Activated CD4-positive, alpha-beta memory T cell treated with anti-CD3 and anti-CD28 coated beads for 36 hours (primary cell): ENCODE measurements around the gene SLC22A14. TPM values are rescaled to one million over a fixed set of nuclear protein-coding genes. Genes with fewer than 3 reads are reported as not detected.

ENCODE experiments used
- CTCF ChIA-PET: fragments of 350-600 bp; sonication (Branson Sonifier 250); formaldehyde crosslinking; loops from one replicate; lab custom pipeline; 2021; ENCODE audit warnings: antibody characterized with exemption, inconsistent platforms; lab: Charles Lee
- POLR2A ChIA-PET: fragments of 350-600 bp; sonication (Branson Sonifier 250); formaldehyde crosslinking; loops from one replicate; lab custom pipeline; 2021; ENCODE audit warnings: antibody characterized with exemption; lab: Charles Lee
- DNase-seq: peaks from one replicate; pipeline ENCODE4 v3.0.0-alpha.2; 2020
- H3K27ac Mint-ChIP-seq: one replicate; pipeline ENCODE4 v1.8.0; 2021; ENCODE audit warnings: mixed read lengths
- H3K27me3 Mint-ChIP-seq: one replicate; pipeline ENCODE4 v1.8.0; 2021; ENCODE audit warnings: mixed read lengths
- H3K36me3 Mint-ChIP-seq: one replicate; pipeline ENCODE4 v1.8.0; 2021; ENCODE audit warnings: mixed read lengths
- H3K4me1 Mint-ChIP-seq: one replicate; pipeline ENCODE4 v1.8.0; 2021; ENCODE audit warnings: low read depth, mixed read lengths
- H3K4me3 Mint-ChIP-seq: one replicate; pipeline ENCODE4 v1.8.0; 2021; ENCODE audit warnings: mild to moderate bottlenecking, mixed read lengths
- H3K9me3 Mint-ChIP-seq: one replicate; pipeline ENCODE4 v1.8.0; 2021; ENCODE audit warnings: mixed read lengths
- intact Hi-C: fragments of 100-400 bp; cut with micrococcal nuclease; formaldehyde crosslinking; loops from one replicate; pipeline ENCODE4 v1.15.1; 2023
- total RNA-seq, 2 experiments: library from RNA; stranded (reverse); gene quantifications; one replicate each; pipeline ENCODE4 v1.2.3, GENCODE V29; 2021

Gene SLC22A14
- total RNA-seq, 2 experiments from 2014 or later = not detected

DNA sequence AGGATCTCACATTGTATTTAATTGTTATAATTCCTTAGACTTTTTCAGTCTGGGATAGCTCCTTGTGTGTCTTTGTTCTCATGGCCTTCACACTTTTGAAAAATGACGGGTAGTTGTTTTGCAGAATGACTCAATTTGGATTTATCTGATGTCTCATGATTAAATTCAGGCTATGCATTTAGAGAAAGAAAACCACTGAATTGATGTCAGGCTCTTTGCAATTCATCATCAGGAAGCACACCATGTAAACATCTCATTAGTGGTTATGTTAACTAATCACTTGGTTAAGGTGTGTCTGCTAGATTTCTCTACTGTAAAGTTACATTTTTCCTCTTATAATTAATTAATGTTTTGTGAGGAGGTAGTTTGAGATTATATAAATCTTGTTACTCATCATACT lies 24.5 kb upstream of the SLC22A14 start:
- no peak for DNase-seq
- Mint-ChIP-seq H3K4me1 (peaks cover 37% of the 10 kb centered on the region), H3K4me3 (no peak overlapping the region), H3K9me3 (no peaks in the 10 kb centered on the region), H3K36me3 (peaks cover 24% of the 10 kb centered on the region), H3K27me3 (no peaks in the 10 kb centered on the region), H3K27ac (no peak overlapping the region)
- intact Hi-C loops = loop anchor here (1.0 to 5.0 kb wide), 3 partner anchors 51 to 120 kb away; partner anchors contain the start of genes ACAA1 and OXSR1
- CTCF ChIA-PET = interaction anchor here (0.8 kb wide), 1 partner anchor 94 kb away, joined by 3 read pairs; no protein-coding TSS in a partner anchor
- POLR2A ChIA-PET = interaction anchor here (1.5 kb wide), 1 partner anchor 93 kb away, joined by 3 read pairs; no protein-coding TSS in a partner anchor

DNA sequence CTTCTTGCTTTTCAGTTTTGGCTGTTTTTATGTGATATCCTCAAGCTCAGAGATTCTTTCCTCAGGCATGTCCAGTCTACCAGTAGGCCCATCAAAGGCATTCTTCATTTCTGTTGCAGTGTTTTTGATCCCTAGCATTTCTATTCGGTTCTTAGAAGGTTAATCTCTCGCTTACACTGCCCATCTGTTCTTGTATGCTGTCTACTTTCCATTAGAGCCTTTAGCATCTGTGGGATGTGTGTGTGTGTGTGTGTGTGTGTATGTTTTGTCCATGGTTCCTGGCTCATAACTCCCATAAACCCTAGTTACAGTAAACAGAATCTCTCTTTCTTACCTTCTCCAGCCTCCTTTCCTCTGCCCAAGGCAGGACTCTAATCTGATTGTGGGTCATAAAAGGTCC lies 21.6 kb upstream of the SLC22A14 start:
- H3K4me3 Mint-ChIP-seq = no peak overlapping the region
- no peaks in the 10 kb centered on the region for H3K27me3 Mint-ChIP-seq
- DNase-seq = no peak
- H3K4me1 Mint-ChIP-seq = peaks cover 22% of the 10 kb centered on the region
- H3K36me3 Mint-ChIP-seq = peaks cover 2% of the 10 kb centered on the region
- no peaks in the 10 kb centered on the region for H3K9me3 Mint-ChIP-seq
- no peak overlapping the region for H3K27ac Mint-ChIP-seq
- ChIA-PET POLR2A (no interaction called here), CTCF (no interaction called here)
- intact Hi-C loops = no loop called here

DNA sequence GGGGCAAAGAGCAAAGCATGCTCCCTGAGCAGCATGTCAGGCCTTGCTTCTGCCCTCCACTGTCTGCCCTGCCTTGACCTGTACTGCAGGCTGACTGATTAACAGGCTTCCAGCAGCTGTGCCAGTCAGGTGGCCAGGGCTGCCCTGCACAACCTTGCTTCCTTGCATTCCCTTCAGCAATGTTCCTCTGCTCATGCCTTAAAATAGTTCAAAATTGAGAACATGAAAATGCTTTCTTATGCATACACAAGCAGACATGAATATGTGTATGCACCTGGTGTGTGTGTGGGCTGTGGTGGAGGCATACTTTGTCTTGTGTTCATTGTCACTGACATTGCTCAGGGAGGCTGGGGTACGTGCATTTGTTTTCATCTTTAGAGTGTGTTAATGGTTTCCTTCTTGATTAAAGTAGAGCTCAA lies 17.7 kb upstream of the SLC22A14 start:
- Mint-ChIP-seq H3K27me3 (no peaks in the 10 kb centered on the region), H3K27ac (no peak overlapping the region), H3K4me1 (peaks cover 12% of the 10 kb centered on the region), H3K36me3 (peaks cover 2% of the 10 kb centered on the region), H3K9me3 (no peaks in the 10 kb centered on the region), H3K4me3 (no peak overlapping the region)
- no peak for DNase-seq
- CTCF ChIA-PET = no interaction called here
- intact Hi-C loops = no loop called here
- POLR2A ChIA-PET = no interaction called here

DNA sequence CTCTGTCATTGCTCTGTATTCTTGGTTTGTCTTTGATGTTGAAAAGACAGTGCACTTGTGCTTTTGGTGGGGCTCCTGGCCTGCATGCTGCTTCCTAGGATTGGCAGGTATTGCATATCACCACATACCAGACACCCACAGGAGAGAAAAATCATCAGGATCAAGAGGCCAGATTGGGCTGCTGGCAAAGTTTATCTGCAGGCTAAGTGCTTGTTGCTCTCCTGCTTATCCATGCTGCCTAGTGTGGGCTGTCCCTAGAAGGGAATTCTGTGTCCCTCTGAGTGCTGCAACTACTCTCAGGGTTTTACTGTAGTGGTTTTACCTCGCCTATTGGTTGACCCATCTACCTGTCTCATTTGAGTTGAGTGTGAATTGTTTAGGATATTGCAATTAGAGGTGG lies 17.3 kb upstream of the SLC22A14 start:
- no peaks in the 10 kb centered on the region for H3K27me3 Mint-ChIP-seq
- POLR2A ChIA-PET = no interaction called here
- no peaks in the 10 kb centered on the region for H3K9me3 Mint-ChIP-seq
- H3K36me3 Mint-ChIP-seq = peaks cover 2% of the 10 kb centered on the region
- CTCF ChIA-PET = no interaction called here
- intact Hi-C loops = no loop called here
- no peak overlapping the region for H3K4me3 Mint-ChIP-seq
- H3K27ac Mint-ChIP-seq = no peak overlapping the region
- DNase-seq = no peak
- peaks cover 12% of the 10 kb centered on the region for H3K4me1 Mint-ChIP-seq

GRCh38 chr3:38265604-38266307 lies 16.3 kb upstream of the SLC22A14 start, which contains the start of gene SLC22A13:
TSS of gene SLC22A13 (plus strand) at chr3:38265812. CDS start at chr3:38265861, 49 bp downstream.
- H3K4me3 Mint-ChIP-seq = no peak within 1 kb of the TSS
- POLR2A ChIA-PET = no interaction called here
- DNase-seq = no peak
- CTCF ChIA-PET = no interaction called here
- intact Hi-C loops = no loop called here
- H3K27ac Mint-ChIP-seq = no peak within 1 kb of the TSS
- H3K36me3 Mint-ChIP-seq = no peaks in the 10 kb centered on the region
- H3K27me3 Mint-ChIP-seq = no peaks in the 10 kb centered on the region
- H3K9me3 Mint-ChIP-seq = no peaks in the 10 kb centered on the region
- H3K4me1 Mint-ChIP-seq = peaks cover 12% of the 10 kb centered on the region

DNA sequence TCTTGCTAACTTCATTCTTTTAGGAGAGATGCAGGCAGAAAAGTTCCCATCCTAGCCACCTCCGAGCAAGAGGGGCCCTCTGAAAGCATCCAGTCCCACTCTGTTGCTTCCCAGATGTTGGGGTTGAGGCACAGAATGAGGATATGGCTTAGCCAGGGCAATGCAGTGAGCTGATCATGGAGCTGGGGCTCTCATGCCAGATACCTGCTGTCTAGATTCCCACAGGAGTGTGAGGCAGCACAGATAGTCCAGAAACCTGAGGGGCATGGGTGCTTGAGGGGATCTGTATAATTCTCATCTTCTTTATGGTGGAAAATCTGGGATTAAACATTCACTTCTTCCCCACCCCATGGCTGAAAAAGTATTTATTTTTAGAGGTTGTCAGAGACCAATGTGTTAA lies 15.3 kb upstream of the SLC22A14 start:
- no peaks in the 10 kb centered on the region for H3K27me3 Mint-ChIP-seq
- H3K27ac Mint-ChIP-seq = no peak overlapping the region
- ChIA-PET POLR2A (no interaction called here), CTCF (no interaction called here)
- DNase-seq = no peak
- no peaks in the 10 kb centered on the region for H3K9me3 Mint-ChIP-seq
- no peaks in the 10 kb centered on the region for H3K36me3 Mint-ChIP-seq
- no peak overlapping the region for H3K4me3 Mint-ChIP-seq
- peaks cover 12% of the 10 kb centered on the region for H3K4me1 Mint-ChIP-seq
- intact Hi-C loops = no loop called here

- no peak overlapping the region for H3K4me3 Mint-ChIP-seq
- H3K36me3 Mint-ChIP-seq = no peaks in the 10 kb centered on the region
- H3K9me3 Mint-ChIP-seq = no peaks in the 10 kb centered on the region
- no peak for DNase-seq
- ChIA-PET POLR2A (no interaction called here), CTCF (no interaction called here)
- H3K27ac Mint-ChIP-seq = no peak overlapping the region
- peaks cover 12% of the 10 kb centered on the region for H3K4me1 Mint-ChIP-seq
- no peaks in the 10 kb centered on the region for H3K27me3 Mint-ChIP-seq
- intact Hi-C loops = no loop called here
Observed at GRCh38 chr3:38267662-38268061, 14.4 kb upstream of the SLC22A14 start.

GRCh38 chr3:38268087-38268486 lies 14.0 kb upstream of the SLC22A14 start:
- intact Hi-C loops = no loop called here
- peaks cover 12% of the 10 kb centered on the region for H3K4me1 Mint-ChIP-seq
- DNase-seq = no peak
- CTCF ChIA-PET = no interaction called here
- POLR2A ChIA-PET = no interaction called here
- no peaks in the 10 kb centered on the region for H3K9me3 Mint-ChIP-seq
- H3K4me3 Mint-ChIP-seq = no peak overlapping the region
- H3K27ac Mint-ChIP-seq = no peak overlapping the region
- H3K27me3 Mint-ChIP-seq = no peaks in the 10 kb centered on the region
- no peaks in the 10 kb centered on the region for H3K36me3 Mint-ChIP-seq

DNA sequence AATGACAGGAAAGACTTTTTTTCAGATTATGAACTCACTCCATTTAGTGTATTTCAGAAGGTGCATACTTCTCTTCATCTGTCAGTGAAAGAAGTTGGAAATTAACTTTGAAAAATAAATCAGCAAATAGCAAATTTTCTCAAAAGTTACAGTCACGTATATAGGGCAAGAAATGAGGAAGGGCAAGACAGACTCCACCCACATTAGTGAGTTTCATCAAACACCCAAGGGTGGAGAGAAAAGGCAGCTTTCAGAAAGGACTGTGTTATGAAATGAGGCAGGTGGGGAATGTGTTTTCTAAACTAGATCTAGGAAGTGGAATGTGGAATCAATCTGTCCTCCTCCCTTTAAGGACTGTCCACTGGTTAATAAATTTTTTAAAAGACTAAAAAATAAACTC lies 13.6 kb upstream of the SLC22A14 start:
- H3K4me1 Mint-ChIP-seq = peaks cover 12% of the 10 kb centered on the region
- H3K27me3 Mint-ChIP-seq = no peaks in the 10 kb centered on the region
- H3K9me3 Mint-ChIP-seq = no peaks in the 10 kb centered on the region
- intact Hi-C loops = no loop called here
- no peak overlapping the region for H3K4me3 Mint-ChIP-seq
- DNase-seq = no peak
- H3K36me3 Mint-ChIP-seq = no peaks in the 10 kb centered on the region
- CTCF ChIA-PET = no interaction called here
- POLR2A ChIA-PET = no interaction called here
- no peak overlapping the region for H3K27ac Mint-ChIP-seq

DNA sequence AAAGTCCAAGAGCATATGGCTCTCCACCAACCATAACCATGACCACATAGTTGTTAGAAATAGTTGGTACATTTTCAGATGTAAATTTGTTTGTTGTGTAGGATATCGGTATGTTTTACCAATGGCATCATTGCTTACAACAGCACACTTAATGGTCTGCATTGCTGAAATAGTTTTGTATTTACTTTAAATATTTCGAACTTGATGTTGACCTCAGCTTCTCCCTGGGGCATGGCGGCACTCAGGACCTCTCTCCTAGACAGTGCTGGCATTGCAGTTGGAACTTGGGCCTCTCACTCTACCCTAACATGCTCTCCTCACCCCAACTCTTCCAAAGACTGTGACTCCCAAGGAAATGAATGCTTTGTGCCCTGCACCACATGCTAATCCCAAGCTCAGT lies 11.5 kb upstream of the SLC22A14 start:
- POLR2A ChIA-PET = no interaction called here
- CTCF ChIA-PET = no interaction called here
- no peaks in the 10 kb centered on the region for H3K27me3 Mint-ChIP-seq
- no peak for DNase-seq
- intact Hi-C loops = no loop called here
- H3K36me3 Mint-ChIP-seq = no peaks in the 10 kb centered on the region
- H3K4me1 Mint-ChIP-seq = peaks cover 12% of the 10 kb centered on the region
- H3K4me3 Mint-ChIP-seq = no peak overlapping the region
- no peaks in the 10 kb centered on the region for H3K9me3 Mint-ChIP-seq
- no peak overlapping the region for H3K27ac Mint-ChIP-seq

DNA sequence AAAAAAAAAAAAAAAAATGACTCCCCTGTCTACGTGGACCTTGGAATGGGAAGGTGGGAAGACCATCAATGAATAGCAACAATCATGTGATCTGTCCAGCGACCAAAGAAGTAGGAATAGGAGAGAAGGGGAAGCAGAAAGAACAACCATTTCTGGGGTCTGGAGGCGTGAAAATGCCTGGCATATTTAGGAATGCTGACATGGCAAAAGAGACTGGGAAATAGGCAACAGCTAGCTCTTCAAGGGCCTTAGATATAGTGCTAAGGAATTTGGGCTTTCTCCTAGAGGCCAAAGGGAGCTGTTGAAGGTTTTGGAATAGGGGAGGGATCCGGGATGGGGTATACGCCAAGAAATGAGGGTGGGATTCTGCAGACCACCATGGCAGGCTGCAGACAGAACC lies 10.5 kb upstream of the SLC22A14 start:
- Mint-ChIP-seq H3K4me3 (no peak overlapping the region), H3K9me3 (no peaks in the 10 kb centered on the region), H3K4me1 (peaks cover 12% of the 10 kb centered on the region), H3K27me3 (no peaks in the 10 kb centered on the region), H3K27ac (no peak overlapping the region), H3K36me3 (no peaks in the 10 kb centered on the region)
- POLR2A ChIA-PET = no interaction called here
- DNase-seq = no peak
- CTCF ChIA-PET = no interaction called here
- intact Hi-C loops = no loop called here

DNA sequence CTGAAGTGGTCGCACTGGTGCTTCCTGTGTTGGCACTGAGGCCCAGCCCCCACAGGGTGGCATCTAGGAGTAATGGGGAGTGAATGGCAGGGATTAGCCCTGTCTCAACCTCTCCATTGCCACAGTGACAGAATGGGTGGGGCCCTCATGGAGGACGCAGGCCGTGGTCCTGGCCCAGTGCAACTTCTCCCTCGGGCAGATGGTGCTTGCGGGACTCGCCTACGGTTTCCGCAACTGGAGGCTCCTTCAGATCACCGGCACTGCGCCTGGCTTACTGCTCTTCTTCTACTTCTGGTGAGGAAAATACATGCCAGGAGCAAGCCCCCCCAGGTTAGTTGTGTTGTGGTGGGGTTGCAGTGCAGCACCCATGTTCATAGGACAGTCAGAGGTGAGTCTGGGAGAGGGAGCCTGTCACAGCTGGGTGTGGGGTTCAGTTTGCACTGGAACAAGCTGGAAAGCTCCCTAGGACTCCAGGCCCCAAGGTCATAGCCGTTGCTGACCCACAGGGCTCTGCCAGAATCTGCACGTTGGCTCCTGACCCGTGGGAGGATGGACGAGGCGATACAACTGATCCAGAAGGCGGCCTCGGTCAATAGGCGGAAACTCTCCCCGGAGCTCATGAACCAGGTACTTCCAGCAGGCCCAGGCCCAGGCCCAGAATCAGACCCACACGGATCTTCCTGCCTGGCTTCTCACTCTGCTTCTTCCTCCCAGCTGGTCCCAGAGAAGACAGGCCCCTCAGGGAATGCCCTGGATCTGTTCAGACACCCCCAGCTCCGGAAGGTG lies 7.0 kb upstream of the SLC22A14 start:
- DNase-seq = no peak
- Mint-ChIP-seq H3K4me3 (no peak overlapping the region), H3K27me3 (no peaks in the 10 kb centered on the region), H3K36me3 (no peaks in the 10 kb centered on the region), H3K27ac (no peak overlapping the region), H3K9me3 (no peaks in the 10 kb centered on the region), H3K4me1 (no peaks in the 10 kb centered on the region)
- POLR2A ChIA-PET = no interaction called here
- CTCF ChIA-PET = no interaction called here
- intact Hi-C loops = no loop called here
